DND-41 (cell line): ENCODE results near the gene ELOVL6.

ENCODE experiments used
- CTCF ChIP-seq: IDR thresholded peaks from 2 replicates; pipeline ENCODE4 v1.5.1; 2012; ENCODE audit warnings: borderline replicate concordance, low read length, moderate library complexity, mild to moderate bottlenecking; ENCODE audit not compliant: poor library complexity, severe bottlenecking; ENCODE audit errors: extremely low read depth
- EZH2 ChIP-seq: IDR thresholded peaks from 3 replicates; pipeline ENCODE4 v1.6.1; 2012; ENCODE audit warnings: borderline replicate concordance, low read depth, mild to moderate bottlenecking, moderate library complexity, low read length, inconsistent platforms; ENCODE audit not compliant: severe bottlenecking

- TF ChIP-seq CTCF (no peak), EZH2 (no peak)
These were observed 27.6 kb downstream of the ELOVL6 start for GRCh38 chr4:110170861-110171260.
